ENCODE measurements around the gene CHID1.
A peak's percentile ranks its signal among the peaks of the same experiment; 100 is the strongest.

The CHID1 gene

DNA sequence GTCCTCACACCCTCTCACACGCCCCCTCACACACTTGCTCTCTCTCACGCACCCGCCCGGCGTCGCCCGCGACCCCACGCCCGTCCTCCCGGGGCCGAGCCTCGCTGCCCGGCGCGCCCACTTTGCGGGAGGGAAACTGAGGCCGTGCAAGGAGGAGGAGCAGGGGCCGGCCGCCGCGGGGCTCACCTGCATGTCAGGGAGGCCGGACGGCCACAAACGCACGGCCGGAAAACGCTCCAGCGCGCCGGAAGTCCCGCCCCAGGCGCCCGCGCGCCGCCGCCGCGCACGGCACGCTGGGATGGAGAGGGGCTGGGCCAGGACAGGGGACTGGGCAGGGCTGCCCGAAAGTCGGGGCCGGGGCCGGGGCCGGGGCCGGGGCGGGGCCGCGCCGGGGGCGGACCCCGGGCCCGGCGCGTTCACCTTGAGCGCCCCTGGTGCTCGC, at the start of gene CHID1:
Gene CHID1 (minus strand): TSS at position 222 of the 442 bp plus-strand sequence. CDS start 5,994 bp downstream, outside the sequence.
- DNase-seq: peak; percentile 91

- DNase-seq: no peak
Observed at GRCh38 chr11:959608-960007, 49.0 kb upstream of the CHID1 start.

- DNase-seq: no peak
Observed at GRCh38 chr11:959027-959426, 48.4 kb upstream of the CHID1 start.

DNA sequence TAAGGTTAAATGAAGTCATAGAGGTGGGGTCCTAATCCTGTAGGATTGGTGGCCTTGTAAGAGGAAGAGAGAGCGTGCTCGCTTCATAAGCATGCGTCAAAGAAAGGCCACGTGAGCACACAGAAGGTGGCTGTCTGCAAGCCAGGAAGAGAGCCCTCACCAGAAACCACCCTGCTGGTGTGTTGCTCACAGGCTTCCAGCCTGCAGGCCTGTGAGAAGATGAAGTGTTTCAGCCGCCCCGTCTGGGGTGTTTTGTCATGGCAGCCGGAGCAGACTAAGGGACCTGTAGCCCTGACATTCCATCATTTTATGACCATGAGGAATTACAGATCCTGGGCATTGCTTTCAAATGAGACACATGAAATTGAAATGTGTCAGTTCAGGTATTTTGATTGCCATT, 47.5 kb upstream of the CHID1 start:
- no peak for DNase-seq

GRCh38 chr11:957212-957920, 46.8 kb upstream of the CHID1 start:
- DNase-seq: no peak

- no peak for DNase-seq
Observed at GRCh38 chr11:955154-956063, 44.8 kb upstream of the CHID1 start.

DNA sequence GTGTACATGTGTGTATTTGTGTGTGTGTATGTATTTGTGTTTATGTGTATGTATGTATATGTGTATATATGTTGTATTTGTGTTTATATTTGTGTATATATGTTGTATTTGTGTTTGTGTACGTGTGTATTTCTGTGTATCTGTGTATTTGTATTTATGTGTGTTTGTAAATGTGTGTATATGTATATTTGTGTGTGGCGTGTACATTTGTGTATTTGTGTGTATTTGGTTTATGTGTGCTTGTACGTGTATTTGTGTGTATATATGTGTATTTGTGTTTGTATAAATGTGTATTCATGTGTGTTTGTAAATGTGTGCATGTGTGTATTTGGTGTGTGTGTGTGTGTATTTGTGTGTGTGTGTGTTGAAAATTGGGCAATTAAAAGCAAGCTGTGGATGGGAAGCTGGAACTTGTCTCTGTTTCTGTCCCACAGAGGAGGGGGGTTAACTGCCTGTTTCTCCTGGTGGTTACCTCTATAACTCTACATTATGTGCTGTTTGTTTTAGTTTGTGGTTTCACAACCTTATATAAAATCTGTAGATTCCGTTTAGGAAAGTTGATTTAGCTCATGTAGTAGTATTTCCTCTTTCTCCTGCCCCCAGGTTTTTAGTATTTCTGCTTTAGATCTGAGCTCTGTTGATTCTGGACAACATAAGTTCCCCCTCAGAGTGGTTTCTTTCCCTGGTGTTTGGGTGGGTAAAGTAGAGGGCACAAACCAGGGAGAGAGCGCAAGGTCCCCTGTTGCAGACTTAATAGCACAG, 44.0 kb upstream of the CHID1 start:
- DNase-seq: no peak

GRCh38 chr11:953512-953911, 42.9 kb upstream of the CHID1 start:
- DNase-seq: no peak

GRCh38 chr11:952406-953385, 42.1 kb upstream of the CHID1 start:
- DNase-seq: no peak

DNA sequence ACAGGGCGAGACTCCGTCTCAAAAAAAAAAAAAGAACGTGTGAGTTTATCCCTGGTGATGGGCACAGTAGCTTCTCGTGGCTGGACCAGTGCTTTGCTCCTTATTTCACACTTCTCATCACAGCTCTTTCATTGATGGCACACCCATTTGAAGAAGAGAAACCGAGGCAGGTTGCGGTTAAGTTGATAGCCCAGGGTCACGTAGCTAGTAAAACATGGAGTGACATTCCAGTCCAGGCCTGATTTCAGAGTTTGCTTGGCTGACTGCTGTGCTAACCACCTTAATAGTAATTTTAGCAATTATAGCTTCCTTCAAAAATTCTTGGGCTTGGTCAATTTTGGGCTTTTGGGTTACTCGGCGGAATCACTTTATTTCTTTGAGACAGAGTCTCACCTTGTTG, 40.9 kb upstream of the CHID1 start:
- no peak for DNase-seq

- no peak for DNase-seq
Observed at GRCh38 chr11:947744-948143, 37.1 kb upstream of the CHID1 start.

- DNase-seq: peak; percentile 30
Observed at GRCh38 chr11:945986-946385, 35.4 kb upstream of the CHID1 start.

- no peak for DNase-seq
Observed at GRCh38 chr11:944711-945470, 34.3 kb upstream of the CHID1 start.

DNA sequence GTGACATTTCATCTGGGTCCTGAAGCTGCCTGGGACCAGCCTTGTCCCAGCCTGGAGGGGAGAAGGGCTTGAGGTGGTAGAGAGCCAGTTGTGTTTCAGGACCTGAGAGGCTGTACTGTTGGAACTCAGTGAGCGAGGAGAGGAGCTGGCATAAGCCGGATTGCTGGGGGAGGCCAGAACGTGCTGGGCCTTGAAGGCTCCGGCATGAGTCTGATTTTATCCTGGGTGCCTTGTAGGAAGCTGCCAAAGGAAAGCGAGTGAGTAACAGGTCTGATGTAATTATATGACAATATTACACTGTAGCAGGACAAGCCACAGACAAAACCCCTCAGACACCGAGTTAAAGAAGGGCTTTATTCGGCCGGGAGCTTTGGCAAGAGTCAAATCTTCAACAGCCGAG, 32.2 kb upstream of the CHID1 start:
- DNase-seq: peak; percentile 31

GRCh38 chr11:940496-941135, 30.0 kb upstream of the CHID1 start:
- DNase-seq: no peak

- no peak for DNase-seq
Observed at GRCh38 chr11:937841-938261, 27.2 kb upstream of the CHID1 start.

GRCh38 chr11:936199-936598, 25.6 kb upstream of the CHID1 start:
- no peak for DNase-seq

DNA sequence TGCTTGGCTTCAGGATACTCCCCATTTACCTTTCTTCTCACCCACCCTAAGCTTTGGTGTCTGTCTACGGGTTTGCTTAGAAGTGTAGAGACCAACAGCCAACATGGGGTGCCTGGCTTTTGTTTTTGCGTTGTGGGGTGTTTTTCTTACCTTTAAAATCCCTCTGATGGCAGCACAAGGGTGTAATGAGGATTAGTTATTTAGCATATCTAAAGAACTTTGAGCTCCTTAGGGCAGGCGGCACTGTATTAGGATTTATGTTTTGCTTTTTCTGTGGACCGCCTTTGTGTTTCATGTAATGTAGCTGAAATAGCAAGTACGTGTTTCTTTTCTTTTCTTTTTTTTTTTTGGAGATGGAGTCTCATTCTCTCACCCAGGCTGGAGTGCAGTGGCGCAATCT, 23.9 kb upstream of the CHID1 start:
- no peak for DNase-seq

- DNase-seq: no peak
Observed at GRCh38 chr11:933936-934335, 23.3 kb upstream of the CHID1 start.

- DNase-seq: peak; percentile 55
Observed at GRCh38 chr11:933142-933851, 22.7 kb upstream of the CHID1 start.

Measured in OCI-M1 (cell line).